ENCODE data around the gene IGDCC3. TPM values are rescaled to one million over a fixed set of nuclear protein-coding genes. Genes with fewer than 3 reads are reported as not detected.
A peak's percentile ranks its signal among the peaks of the same experiment; 100 is the strongest.
"Not testable (repeated sequence)": the region's sequence is repeated elsewhere in the genome, so short reads cannot be mapped to it uniquely, and the experiment has no call there.

IGDCC3 gene
- total RNA-seq, 2 donors from 2014 or later = 7.9 to 13.5 TPM

DNA sequence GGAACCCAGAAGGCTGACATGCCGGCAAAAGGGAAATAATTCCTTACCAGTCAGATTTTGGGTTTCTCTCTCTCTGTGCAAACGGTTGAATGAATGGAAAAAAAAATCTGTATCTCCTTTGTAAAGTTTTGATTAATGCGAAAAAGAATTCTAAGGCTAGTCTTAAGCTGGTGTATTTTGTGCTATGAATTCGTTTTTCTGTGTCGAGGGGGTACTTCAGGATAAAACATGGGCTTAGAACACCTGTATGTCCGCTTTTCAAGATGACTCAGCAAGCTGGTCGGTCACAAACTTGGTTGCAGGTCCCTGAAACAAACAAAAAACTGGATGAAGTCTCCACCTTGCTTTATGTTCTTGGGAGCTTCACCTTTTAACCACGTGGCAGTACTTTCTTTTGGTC, 28.5 kb downstream of the IGDCC3 start:
- Histone ChIP-seq H3K36me3 (ENCODE audit: control insufficient read depth, insufficient read depth, low read length) (no peaks in the 10 kb centered on the region), H3K9me3 (ENCODE audit: control insufficient read depth, low read length) (peaks cover 24% of the 10 kb centered on the region), H3K4me3 (ENCODE audit: low read length) (no peak overlapping the region), H3K4me1 (ENCODE audit: control insufficient read depth, insufficient read depth, low read length) (no peaks in the 10 kb centered on the region), H3K27me3 (ENCODE audit: control insufficient read depth, insufficient read depth, low read length, poor library complexity, severe bottlenecking) (peaks cover 3% of the 10 kb centered on the region), H3K27ac (ENCODE audit: low read depth, low read length) (no peak overlapping the region), H3K9ac (ENCODE audit: extremely low read depth, low read length, poor library complexity, severe bottlenecking) (no peak overlapping the region)
- Mint-ChIP-seq H3K4me3 (no peak overlapping the region), H3K27me3 (ENCODE audit: insufficient read depth) (peaks cover 6% of the 10 kb centered on the region), H3K36me3 (ENCODE audit: low read depth) (peaks cover 9% of the 10 kb centered on the region), H3K9me3 (peaks cover 30% of the 10 kb centered on the region), H3K4me1 (peaks cover 8% of the 10 kb centered on the region), H3K27ac (no peak overlapping the region)
- 85 to 95% methylated on average over 6 to 8 of the region's 8 CpGs for WGBS, 2 experiments (ENCODE audit: insufficient coverage in 1 of 2, insufficient read length in 1 of 2)
- DNase-seq = no peak
- TF ChIP-seq, protein P1, sequence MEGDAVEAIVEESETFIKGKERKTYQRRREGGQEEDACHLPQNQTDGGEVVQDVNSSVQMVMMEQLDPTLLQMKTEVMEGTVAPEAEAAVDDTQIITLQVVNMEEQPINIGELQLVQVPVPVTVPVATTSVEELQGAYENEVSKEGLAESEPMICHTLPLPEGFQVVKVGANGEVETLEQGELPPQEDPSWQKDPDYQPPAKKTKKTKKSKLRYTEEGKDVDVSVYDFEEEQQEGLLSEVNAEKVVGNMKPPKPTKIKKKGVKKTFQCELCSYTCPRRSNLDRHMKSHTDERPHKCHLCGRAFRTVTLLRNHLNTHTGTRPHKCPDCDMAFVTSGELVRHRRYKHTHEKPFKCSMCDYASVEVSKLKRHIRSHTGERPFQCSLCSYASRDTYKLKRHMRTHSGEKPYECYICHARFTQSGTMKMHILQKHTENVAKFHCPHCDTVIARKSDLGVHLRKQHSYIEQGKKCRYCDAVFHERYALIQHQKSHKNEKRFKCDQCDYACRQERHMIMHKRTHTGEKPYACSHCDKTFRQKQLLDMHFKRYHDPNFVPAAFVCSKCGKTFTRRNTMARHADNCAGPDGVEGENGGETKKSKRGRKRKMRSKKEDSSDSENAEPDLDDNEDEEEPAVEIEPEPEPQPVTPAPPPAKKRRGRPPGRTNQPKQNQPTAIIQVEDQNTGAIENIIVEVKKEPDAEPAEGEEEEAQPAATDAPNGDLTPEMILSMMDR (conservative IDR thresholded peaks at IDR 0.05) = no peak

DNA sequence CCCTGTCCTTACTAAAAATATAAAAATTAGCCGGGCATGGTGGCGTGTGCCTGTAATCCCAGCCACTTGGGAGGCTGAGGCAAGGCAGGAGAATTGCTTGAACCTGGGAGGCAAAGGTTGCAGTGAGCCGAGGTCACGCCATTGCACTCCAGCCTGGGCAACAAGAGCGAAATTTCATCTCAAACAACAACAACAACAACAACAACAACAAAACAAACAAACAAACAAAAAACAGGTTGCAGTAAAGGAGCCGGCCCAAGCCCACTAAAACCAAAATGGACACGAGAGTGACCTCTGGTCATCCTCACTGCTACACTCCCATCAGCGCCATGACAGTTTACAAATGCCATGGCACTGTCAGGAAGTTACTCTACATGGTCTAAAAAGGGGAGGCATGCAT, 30.0 kb downstream of the IGDCC3 start:
- not testable (repeated sequence) for H3K36me3 Mint-ChIP-seq (ENCODE audit: low read depth); H3K4me1 Mint-ChIP-seq; H3K4me3 ChIP-seq (ENCODE audit: low read length); H3K4me1 ChIP-seq (ENCODE audit: control insufficient read depth, insufficient read depth, low read length); H3K9ac ChIP-seq (ENCODE audit: extremely low read depth, low read length, poor library complexity, severe bottlenecking); H3K27ac ChIP-seq (ENCODE audit: low read depth, low read length); H3K36me3 ChIP-seq (ENCODE audit: control insufficient read depth, insufficient read depth, low read length); H3K27me3 ChIP-seq (ENCODE audit: control insufficient read depth, insufficient read depth, low read length, poor library complexity, severe bottlenecking); H3K4me3 Mint-ChIP-seq; H3K27ac Mint-ChIP-seq; H3K27me3 Mint-ChIP-seq (ENCODE audit: insufficient read depth); DNase-seq
- 84 to 89% methylated on average over 3 to 8 of the region's 8 CpGs for WGBS, 2 experiments (ENCODE audit: insufficient coverage in 1 of 2, insufficient read length in 1 of 2)
- peaks cover 20% of the 10 kb centered on the region for H3K9me3 Mint-ChIP-seq
- peaks cover 22% of the 10 kb centered on the region for H3K9me3 ChIP-seq (ENCODE audit: control insufficient read depth, low read length)

DNA sequence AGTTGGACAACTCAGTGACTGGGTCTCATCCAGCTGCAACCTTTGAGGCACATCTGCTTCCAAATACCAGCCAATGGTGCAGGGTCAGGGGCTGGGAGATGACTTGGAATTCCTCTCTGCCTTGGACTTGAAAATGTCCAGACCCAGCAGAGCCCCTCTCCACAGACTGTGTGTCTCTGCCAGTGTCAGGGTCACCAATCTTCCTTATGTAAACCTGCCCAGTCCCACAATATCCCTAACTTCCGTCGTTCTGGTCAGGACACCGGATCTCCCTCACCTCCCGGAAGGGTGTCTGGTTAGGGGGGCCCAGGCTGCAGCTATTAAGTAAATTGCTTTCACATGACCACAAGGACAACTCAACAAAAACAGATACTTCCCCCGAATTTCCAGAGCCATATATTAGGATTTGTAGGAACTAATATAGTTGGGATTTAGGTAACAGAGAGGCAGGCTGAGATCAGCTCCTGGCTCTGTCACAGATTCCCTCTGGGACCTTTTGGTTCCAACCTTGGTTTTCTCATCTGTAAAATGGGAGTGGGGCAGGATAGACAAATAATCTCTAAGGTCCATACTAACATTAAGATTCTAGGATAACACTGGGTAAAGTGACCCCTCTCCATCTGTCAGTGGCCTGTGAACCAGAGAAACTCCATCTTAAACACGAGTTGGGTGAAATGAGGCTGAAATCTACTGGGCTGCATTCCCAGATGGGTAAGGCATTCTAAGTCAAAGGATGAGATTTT, 30.8 kb downstream of the IGDCC3 start:
- Histone ChIP-seq H3K9ac (ENCODE audit: extremely low read depth, low read length, poor library complexity, severe bottlenecking) (no peak overlapping the region), H3K27ac (ENCODE audit: low read depth, low read length) (no peak overlapping the region), H3K4me3 (ENCODE audit: low read length) (no peak overlapping the region), H3K4me1 (ENCODE audit: control insufficient read depth, insufficient read depth, low read length) (no peaks in the 10 kb centered on the region), H3K36me3 (ENCODE audit: control insufficient read depth, insufficient read depth, low read length) (no peaks in the 10 kb centered on the region), H3K9me3 (ENCODE audit: control insufficient read depth, low read length) (peaks cover 14% of the 10 kb centered on the region), H3K27me3 (ENCODE audit: control insufficient read depth, insufficient read depth, low read length, poor library complexity, severe bottlenecking) (no peaks in the 10 kb centered on the region)
- TF ChIP-seq, protein P1 (conservative IDR thresholded peaks at IDR 0.05) = no peak
- H3K27me3 Mint-ChIP-seq (ENCODE audit: insufficient read depth) = no peaks in the 10 kb centered on the region
- WGBS, 2 experiments (ENCODE audit: insufficient coverage in 1 of 2, insufficient read length in 1 of 2) = 92% methylated on average over 6 of the region's 6 CpGs; no CpG with 5 or more reads in 1 of the 2 experiments
- H3K36me3 Mint-ChIP-seq (ENCODE audit: low read depth) = peaks cover 9% of the 10 kb centered on the region
- peaks cover 13% of the 10 kb centered on the region for H3K9me3 Mint-ChIP-seq
- H3K4me3 Mint-ChIP-seq = no peak overlapping the region
- H3K4me1 Mint-ChIP-seq = peaks cover 8% of the 10 kb centered on the region
- peak; percentile 35 for DNase-seq
- H3K27ac Mint-ChIP-seq = no peak overlapping the region

Measured in endodermal cell (in vitro differentiated cells).